ENCODE measurements around the gene SFT2D2.
"Not testable (repeated sequence)": the region's sequence is repeated elsewhere in the genome, so short reads cannot be mapped to it uniquely, and the experiment has no call there.

Gene SFT2D2

GRCh38 chr1:168225476-168226190 lies at the start of gene SFT2D2:
SFT2D2 (plus strand) TSS chr1:168226004; CDS start chr1:168226080, 76 bp downstream.
- DNase-seq, result peak; percentile 73

- DNase-seq, result no peak
Measured at GRCh38 chr1:168178227-168178637, 47.6 kb upstream of the SFT2D2 start.

DNA sequence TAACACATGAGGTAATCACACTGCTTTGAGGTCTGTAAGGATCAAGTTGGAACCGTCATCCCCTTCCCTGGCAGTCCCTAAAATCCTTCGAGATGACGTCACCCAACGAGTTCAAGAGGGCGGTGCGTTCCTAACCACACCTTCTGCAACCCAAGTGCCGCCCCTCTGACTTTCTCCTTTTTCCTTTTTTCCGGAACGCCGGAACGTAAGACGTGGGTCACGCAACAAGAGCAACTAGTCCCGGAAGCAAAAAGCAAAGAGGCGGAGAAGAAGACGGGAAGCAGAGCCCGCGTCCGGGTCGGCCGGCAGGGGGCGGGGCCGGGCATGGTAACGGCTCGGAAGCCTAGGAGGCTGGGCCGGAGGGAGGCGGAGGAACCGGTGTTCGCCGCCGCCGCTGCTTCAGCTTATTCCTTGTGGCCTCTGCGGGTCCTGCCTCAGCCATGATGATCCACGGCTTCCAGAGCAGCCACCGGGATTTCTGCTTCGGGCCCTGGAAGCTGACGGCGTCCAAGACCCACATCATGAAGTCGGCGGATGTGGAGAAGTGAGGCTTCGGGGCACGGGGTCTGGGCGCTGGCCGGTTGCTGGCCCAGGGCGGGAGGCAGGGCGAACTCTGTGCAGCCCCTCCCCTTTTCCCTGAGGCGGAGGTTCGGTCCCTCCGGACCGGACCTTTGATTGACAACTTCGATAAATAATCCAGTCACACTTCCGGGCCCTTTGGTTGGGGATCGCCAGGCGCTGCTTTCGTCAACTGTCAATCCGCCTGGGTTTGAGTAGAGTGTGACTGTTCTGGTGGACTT lies 47.0 kb upstream of the SFT2D2 start, which contains the start of gene TIPRL:
TIPRL (plus strand) TSS at position 325 of the 800 bp plus-strand sequence; CDS start at position 441, 116 bp downstream.
- peak; percentile 92 for DNase-seq

DNA sequence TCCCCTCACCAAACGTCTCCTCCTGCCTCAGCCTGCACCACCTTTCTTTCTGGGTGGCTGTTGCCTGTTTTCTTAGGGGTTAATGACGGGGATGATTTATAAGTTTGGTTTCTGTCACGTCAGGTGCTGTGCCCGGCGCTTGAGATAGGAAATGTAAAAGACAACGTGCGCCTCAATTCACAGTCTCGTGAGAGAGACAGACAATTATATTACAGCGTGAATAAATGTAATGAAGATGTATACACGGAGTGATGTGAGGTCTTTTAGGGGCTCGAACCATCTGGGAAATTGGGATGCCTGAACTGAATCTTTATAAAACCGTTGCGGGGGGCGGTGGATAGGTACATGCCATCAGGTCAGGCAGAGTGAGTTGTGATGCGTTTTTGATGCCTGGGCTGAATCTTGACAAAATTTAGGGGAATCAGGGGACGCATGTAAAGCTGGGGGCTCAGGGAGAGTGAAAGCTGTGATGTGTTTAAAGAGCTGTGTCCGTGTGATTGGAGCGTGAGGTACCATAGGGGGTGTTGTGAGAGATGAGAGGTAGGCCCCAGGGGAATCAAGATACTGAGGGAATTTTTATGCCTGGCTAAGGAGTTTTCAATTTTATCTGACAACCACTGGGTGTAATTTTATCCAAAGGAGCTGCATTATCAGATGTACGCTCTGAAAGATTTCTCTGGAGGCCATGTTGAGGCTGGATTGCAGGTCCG lies 46.2 kb upstream of the SFT2D2 start:
- no peak for DNase-seq

- DNase-seq, result no peak
Measured at GRCh38 chr1:168180148-168180524, 45.7 kb upstream of the SFT2D2 start.

GRCh38 chr1:168181063-168181720 lies 44.6 kb upstream of the SFT2D2 start:
- not testable (repeated sequence) for DNase-seq

GRCh38 chr1:168187177-168187576 lies 38.6 kb upstream of the SFT2D2 start:
- DNase-seq, result no peak

DNA sequence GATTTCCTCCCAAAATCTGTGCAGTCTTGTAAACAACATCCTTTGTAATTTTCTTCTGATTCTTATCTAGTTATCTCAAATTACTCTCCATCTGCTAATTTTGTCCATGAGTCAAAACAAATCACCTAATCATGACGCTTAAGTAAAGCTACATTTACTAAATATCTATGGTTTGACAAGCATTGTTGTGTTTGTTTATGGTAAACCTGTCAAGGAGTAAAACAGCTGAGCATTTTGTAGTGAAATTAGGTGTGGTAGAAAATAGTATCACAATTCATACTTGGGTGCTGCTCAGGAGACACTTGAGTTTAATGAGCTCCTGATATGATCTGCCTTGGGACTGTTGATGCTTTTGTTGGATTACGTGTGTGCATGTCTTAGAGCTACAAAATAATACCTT lies 35.4 kb upstream of the SFT2D2 start:
- DNase-seq, result no peak

GRCh38 chr1:168195199-168196135 lies 30.3 kb upstream of the SFT2D2 start:
- DNase-seq, result no peak

DNA sequence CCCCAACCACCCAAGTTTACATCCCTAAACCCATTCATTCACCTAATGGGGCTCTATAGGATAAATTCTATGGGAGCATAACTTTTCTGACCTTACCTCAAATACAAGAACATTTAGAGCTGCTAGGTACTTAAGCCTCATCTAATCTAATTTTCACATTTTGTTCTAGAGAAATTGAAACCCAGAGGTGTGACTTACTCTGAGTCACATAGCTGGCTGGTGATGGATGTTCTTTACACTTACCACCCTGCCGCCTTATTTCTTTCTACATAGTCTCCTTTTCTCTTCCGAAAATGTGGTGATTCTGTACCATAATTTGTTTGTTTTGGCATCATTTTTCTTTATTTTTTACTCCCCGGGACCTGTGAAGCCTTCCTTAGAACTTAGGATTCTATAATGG lies 26.7 kb upstream of the SFT2D2 start:
- no peak for DNase-seq

DNA sequence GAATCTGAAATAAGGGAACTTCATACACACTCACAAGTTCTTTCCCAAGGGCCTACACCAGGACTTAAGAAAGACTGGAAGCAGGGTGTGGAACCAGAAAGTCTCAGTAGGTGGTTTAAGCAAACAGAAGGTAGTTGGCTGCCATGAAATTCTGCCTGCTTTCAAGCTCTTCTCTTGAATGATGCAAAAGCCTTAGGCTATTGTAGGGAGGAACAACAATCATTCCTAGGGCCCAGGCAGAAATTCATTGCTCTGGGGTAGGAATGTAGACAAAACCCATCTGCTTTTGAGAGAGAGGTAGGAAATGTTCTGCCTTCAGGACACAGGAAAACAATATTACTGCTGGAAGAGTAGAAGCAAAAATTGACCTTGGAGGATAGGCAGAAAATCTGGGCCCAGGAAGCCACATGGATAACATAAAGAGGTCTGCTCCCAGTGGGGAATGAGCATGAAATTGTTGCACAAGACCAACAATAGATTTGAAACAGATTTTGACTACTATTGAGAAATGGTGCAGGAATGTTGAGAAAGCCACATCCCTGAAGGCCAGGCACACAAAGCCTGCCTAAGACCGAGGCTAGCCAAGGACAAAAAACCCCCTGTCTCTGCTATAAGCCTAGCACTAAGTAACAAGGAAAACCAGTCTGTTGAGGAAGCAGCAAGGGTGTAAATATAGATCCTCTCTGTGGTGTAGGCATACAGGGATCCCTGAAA lies 22.7 kb upstream of the SFT2D2 start:
- DNase-seq, result no peak

DNA sequence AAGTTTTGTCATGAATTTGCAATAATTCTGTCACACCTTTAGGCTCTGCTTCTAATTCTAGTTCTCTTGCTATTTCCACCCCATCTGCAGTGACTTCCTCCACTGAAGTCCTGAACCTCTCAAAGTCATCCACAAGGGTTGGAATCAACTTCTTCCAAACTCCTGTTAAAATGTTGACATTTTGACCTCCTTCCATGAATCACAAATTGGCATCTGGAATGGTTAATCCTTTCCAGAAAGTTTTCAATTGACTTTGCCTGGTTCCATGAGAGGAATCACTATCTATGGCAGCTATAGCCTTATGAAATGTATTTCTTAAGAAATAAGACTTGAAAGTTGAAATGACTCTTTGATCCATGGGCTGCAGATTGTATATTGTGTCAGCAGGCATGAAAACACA lies 19.7 kb upstream of the SFT2D2 start:
- no peak for DNase-seq

GRCh38 chr1:168207673-168208072 lies 18.1 kb upstream of the SFT2D2 start:
- not testable (repeated sequence) for DNase-seq

GRCh38 chr1:168210312-168210711 lies 15.5 kb upstream of the SFT2D2 start:
- no peak for DNase-seq

DNA sequence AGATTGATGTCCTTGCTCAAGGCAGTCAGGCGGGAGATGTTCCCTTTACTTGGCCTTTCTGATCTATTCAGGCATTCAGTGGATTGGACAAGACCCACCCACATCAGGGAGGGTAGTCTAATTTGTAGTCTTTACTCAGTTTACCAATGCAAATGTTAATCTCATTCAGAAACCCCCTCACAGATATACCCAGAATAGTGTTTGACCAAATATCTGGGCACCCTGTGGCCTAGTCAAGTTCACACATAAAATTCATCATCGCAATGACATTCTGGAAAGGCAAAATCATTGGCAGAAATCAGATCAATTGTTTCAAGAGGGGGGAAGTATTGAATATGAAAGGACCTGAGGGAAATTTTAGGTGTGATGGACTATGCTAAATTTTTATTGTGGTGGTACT lies 12.5 kb upstream of the SFT2D2 start:
- no peak for DNase-seq

DNA sequence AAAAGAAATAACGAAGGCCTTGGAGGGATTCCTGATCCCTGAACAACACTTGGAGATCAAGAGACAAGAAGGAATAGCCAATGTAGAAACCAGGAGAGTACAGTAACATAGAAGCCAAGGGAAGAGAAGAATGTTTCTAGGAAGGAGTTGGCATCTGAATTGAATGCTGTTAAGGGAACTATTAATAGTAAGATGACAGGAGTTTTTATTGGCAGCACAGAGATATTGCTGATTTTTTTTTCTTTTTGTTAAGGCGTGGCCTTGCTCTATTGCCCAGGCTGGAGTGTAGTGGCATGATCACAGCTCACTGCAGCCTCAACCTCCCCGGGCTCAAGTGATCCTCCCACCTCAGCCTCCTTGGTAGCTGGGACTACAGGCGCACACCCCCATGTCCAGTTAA lies 9.6 kb upstream of the SFT2D2 start:
- no peak for DNase-seq

DNA sequence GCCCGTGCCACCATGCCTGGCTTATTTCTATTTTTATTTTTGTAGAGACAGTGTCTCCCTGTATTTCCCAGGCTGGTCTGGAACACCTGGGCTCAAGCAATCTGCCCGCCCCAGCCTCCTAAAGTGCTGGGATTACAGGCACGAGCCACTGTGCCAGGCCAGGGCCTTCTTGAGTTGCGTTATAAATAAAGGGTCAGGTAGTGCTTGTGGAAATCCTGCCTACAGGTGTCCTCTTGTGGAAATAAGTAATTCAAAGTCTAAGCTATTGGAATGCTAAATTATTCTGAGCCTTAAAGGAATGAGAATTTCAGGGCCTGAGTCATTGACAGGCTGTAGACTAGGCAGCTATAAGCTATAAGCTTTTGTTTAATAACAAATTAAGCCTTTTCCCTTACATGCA lies 8.1 kb upstream of the SFT2D2 start:
- no peak for DNase-seq

- no peak for DNase-seq
Measured at GRCh38 chr1:168218658-168219057, 7.1 kb upstream of the SFT2D2 start.

GRCh38 chr1:168220470-168220871 lies 5.3 kb upstream of the SFT2D2 start:
- no peak for DNase-seq

DNA sequence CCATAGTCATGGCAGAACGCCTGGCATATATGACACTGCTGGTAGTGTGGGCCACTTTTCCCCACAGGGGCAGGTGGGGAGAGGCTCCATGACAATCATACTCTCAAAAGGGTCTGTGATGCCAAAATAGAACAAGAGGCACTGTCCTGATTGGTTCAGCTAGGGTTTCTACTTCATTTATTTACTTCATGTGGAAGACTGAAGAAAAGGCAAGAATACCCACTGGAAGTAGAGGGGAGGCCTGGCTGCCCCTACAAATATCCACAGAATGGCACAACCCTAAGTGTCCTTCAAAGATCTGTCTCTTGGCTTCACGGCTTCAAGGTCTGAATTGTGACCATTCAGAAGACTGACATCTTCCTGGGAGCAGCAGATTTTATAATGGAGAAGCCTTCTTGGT lies 4.5 kb upstream of the SFT2D2 start:
- no peak for DNase-seq

DNA sequence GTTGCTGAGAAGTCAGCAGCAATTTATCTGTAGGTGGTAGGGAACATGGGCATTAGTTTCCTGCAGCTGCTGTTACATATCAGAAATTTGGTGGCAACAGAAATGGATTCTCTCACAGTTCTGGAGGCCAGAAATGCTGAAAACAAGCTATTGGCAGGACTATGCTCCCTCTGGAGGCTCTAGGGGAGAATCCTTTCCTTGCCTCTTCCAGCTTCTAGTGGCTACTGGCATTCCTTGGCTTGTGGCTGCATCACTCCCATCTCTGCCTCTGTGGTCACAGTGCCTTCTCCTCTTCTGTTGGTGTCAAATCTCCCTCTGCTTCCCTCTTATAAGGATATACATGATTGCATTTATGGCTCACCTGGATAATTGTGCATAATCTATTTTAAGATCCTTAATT lies 2.5 kb upstream of the SFT2D2 start:
- no peak for DNase-seq
